Inferior parietal cortex (tissue), 1 donor: ENCODE results near the gene TRIM10.

Source experiments
- DNase-seq: peaks from one replicate; pipeline ENCODE4 v3.0.0-alpha.2; 2016; ENCODE audit errors: extremely low spot score

The TRIM10 gene, protein sequence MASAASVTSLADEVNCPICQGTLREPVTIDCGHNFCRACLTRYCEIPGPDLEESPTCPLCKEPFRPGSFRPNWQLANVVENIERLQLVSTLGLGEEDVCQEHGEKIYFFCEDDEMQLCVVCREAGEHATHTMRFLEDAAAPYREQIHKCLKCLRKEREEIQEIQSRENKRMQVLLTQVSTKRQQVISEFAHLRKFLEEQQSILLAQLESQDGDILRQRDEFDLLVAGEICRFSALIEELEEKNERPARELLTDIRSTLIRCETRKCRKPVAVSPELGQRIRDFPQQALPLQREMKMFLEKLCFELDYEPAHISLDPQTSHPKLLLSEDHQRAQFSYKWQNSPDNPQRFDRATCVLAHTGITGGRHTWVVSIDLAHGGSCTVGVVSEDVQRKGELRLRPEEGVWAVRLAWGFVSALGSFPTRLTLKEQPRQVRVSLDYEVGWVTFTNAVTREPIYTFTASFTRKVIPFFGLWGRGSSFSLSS

DNA sequence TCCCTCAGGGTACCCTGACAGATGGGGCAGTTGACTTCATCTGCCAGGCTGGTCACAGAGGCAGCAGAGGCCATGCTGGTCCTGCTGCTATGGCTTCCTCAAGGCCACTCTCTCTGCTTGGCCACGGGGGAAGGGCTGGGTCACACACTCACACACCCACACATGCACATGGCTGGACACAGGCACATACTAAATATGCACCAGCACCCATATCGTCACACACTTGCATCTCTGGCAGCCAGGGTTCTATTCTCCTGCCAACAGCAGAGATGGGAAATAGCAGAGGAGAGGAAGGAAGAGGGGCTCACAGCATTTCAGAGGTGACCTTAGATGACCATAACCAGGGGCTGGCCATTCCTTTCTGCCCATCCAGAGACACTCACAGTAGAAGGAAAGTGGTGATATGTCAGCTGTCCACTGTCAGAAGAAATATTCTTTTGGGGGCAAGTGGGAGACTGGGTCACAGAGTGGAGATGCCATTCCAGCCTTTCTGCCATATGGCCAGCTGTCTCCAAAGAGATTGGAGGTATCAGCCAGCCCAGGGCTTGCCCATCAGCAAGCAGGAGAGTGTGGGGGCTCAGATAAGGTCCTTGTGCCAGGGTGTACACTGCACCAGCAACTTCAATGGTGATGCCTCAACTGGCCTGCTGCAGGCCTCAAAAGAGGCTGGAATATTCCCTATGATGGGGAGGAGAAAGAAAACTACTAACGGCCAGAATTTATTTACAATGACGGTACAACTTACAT is at the start of gene TRIM10:
Gene TRIM10 (minus strand): TSS at position 427 of the 747 bp plus-strand sequence. CDS start 353 bp downstream, at position 74.
- DNase-seq: no peak

DNA sequence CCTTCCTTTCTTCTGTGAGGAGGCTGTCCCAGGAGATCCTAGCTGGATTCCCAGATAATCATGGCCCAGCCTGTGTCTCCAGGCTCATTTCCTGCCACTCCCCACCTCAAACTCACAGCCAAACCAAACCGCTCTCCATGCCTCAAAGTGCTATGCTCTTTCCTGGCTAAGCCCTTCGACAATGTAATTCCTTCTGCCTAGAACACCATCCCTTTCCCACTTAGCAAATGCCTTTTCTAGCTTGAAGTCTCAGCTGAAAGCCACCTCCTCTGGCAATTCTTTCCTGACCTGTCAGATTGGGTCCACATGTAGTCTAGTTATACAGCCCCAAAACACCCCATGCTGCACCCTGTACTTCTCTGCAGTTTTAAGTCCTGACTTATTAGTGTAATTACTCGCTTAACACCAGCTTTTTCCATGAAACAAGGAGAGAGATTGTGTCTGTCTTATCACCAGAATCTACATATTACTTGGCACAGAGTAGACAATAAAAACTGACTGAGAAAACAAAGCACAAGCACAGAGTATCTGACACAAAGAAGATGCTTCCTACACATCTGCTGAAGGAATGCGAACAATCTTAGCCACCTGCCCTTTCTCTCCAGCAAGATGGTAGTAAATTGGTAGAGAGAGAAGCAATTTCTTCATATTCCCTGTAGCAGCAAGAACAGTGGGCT is 46.7 kb upstream of the TRIM10 start:
- no peak for DNase-seq

DNA sequence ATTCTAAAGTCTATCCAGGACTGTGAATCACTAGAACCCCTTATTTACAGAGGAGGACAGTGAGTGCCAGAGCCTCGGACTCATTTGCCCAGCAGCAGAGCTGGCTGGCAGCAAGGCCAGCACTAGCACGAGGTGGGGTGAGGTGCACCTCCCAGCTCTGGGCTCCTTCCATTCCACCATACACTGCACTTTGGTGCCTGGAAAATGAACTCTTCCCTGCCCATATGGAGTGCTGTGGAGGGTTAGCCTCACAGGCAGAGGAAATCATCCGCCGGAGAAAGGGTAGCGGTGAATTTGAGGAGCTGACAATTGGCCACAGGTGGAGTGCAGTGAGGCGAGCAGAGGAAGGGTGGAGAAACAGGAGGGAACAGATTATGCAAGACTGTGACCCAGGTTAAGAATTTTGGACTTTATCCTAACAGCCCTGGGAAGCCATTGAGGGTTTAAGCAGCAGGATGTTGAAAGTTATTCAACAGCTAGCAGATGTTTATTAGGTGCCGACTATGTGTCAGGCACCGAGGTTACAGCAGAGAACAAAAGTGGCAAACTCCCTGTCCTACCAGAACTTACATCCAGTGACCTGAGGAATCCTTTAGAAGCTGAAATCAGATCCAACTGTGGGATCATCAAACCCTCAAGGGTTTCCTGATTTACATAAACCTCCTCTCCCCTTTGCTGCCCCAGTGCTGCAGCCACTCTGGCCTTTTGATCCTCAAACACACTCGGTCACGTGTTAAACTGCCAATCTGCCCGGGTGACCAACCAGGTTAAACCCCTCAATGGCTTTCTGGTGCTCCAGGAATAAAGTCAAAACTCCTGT is 46.0 kb upstream of the TRIM10 start:
- no peak for DNase-seq

DNA sequence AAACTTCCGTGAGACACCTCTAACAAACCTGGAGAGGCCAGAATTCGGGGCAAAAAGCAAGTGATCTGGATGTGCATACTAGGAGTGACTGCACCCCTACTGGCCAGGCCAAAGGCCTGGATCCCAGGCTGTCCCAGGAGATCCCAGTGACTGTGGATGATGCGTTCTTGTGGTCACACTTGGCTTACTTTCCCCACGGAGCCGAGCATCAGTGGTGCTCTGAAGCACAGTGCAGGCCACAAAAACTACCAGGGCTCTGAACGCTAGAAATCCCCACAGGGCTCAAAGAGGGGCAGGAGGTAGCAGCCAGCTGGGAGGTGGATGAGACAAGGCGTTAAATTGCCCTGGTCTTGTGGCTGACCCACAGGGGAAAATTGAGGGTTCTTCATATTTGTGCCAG is 45.1 kb upstream of the TRIM10 start:
- no peak for DNase-seq

DNA sequence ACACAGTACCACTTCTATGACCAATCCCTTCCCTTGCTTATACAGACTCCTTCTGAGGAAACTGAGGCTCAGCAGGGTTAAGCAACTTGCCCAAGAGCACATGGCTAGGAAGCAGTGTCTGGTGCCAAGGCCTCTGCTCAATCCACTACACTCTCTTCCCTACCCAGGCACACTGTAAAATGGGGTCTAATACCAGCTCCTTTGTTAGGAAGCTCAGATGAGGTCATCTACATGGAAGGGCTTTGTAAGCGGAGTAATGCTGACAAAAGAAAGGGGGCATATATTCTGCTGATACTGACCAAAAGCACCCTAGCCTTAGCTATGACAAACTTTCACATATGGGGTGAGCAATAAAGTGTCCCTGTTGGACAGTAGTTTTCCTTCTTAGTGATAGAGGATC is 43.1 kb upstream of the TRIM10 start:
- no peak for DNase-seq

DNA sequence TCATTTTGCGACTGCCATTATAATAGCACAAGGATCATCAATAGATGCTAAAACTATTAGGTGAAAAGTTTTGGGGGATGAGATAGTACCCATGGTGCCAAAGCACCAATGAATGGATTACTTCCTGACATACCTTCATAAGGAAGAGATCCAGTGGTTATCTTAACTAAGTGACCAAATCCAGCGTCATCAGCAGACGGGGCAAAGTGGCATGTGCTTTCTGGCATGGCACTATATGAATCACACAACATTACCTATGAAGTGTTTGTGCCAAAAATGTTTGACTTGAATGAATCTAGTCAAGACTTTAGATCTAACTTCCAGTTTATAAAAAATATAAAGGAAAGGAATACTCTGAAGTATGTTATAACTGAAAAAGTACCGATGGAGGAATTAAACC is 41.4 kb upstream of the TRIM10 start:
- DNase-seq: no peak

DNA sequence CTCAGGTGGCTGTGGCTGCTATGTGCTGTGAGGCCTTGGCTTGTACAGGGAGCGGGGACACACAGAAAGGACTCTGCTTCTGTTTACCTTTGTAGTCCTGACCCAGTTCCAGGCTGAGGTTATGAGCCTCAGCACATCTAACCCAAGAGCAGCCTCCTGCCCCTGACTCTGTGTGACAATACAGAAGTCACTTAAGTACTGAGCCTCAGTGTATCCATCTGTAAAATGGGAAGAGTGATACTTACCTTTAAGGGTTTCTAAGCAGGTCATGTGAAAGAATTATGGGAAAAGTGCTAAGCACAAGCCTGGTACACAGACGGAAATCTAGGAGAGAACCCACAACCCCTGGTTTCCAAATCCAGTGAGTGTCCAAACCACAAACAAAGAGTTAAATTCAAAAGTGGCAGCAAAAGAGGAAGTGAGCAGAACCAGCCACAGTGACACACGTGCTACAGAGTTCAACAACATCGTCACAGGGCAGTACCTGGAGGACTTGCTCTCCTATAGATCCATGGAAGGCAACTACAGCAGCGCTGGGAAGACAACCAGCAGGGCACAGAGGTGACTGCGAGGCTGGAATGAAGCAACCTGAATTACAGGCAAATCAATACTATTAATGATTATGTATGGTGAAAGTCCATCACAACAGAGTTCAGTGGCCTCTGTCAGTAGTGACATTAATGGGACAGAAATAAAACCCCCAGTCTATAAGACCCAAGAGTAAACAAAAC is 39.7 kb upstream of the TRIM10 start:
- no peak for DNase-seq

DNA sequence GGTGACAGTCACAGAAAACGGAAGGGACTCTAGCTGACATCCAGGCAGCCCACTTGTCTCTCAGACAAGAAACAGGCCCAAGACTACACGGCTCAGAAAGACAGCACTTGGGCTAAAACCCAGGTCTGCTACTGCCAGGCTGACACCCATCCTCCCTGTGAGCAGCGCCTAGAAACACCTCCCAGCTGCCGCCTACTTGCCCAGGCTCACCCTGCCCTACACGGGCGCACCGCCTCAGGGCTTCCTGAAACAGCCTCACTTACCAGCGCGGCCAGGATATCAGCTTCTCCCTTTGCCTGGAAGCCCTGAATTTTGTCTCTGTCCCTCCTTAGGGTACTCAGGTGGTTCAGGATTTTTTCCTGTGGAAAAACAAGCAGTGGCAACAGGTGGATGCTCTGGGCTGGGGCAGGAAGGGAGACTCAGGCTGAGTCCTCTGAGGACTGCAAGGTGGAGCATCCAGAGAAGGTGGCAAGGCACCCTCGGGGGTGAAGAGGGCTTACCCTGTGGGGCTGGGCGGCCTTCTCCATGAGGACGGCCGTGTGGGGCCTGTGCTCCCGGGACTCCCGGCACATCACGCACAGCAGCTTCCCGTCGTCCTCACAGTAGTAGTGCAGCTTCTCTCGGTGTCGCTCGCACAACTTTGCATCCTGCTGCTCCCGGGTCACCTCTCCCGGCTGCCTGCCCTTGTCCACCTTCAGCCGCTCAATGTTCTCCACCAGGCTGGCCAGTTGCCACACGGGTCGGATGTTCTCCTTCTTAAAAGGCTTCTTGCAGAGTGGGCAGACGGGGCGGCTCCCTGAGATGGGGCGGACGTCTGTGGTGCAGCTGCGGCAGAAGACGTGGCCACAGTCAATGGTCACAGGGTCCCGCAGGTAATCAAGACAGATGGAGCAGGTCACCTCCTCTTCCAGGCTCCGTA is 37.4 kb upstream of the TRIM10 start:
- no peak for DNase-seq

DNA sequence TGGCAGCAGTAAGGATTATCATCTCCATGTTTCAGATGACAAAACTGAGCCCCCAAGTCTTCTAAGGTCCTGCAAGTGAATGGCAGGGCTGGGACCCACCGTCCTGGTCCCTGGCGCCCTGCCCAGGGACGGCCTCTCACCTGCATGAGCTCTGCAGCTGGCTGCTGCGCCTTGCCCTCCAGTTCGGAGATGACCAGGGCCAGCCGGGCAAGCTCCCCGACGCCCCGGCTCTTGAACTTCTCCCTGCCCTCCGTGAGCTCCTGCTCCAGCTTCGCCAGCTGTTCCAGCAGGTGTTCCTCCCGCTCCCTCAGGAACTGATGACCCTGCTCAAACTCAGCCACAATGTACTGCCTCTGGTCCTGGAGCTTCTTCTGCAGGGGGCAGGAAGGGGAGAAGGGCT is 35.4 kb upstream of the TRIM10 start:
- no peak for DNase-seq

DNA sequence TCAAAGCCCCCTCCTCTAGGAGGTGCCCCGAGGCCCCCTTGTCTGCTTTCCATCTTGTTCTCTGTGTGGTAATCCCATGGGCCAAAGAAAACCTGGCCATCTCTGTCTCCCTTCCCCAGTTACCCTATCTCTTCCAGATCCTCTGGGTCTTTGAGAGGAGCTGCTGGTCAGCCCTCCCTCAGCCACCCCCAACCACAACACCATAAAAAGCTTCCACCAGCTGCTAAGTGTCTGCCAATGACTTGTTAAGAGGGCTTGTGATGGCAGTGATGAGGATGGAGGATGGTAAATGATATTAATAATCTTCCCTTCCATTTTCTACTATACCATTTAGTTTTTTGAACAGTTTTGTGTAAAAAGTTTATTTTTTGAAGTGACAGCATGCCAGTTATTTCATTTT is 34.9 kb upstream of the TRIM10 start:
- no peak for DNase-seq

DNA sequence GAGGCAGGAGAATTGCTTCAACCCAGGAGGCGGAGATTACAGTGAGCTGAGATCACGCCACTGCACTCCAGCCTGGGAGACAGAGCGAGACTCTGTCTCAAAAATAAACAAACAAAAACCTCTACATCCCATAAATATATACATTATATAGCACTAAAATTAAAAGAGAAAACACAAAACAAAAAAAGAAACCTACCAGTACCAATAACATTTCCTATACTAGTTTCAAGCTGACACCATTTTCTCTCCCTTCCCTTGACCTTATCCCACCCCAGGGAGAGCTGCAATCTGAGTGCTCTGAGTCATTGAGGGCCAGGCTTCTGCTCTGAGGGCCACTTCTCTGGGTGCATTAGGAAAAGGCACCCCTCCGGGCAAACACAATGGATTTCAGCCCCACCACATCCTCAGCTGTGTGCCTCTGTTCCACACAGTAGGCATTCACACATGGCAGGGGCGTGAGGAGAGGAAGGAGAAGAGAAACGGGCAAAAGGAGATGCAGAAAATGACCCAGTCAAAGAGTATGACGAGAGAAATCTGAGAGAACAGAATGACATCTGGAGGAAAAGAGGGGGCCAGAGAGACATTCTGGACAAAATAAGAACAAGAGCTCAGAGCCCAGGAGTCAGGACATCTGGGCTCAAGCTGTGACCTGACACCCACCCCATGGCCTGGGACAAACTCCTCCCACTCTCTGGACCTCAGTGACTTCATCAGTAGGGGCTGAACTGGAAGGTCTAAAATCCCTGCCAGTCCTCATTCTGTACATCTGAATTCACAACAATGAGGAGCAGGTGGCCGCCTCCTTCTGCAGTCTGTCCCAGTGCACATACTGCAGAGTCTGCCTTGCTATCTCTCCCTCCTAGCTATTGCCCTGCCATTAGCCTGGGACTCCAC is 34.0 kb upstream of the TRIM10 start:
- no peak for DNase-seq

DNA sequence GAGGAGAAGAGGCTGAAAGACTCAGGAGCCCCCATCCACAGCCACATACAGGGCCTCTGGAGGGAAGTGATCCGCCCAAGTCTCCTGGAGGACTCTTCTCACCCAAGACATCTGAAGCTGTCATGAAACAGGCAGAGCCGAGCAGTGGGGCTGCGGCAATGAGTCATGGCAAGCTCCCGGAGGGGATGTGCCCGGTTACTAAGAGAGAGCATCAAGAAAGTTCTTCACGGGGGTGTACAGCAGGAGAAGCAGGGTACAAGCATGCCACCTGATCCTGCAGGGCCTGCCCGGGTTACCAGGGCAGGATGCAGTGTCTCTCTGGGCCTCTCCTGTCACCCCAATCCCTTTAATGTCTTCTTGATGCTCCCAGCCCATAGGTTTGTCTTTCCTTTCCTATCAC is 31.1 kb upstream of the TRIM10 start:
- DNase-seq: no peak

DNA sequence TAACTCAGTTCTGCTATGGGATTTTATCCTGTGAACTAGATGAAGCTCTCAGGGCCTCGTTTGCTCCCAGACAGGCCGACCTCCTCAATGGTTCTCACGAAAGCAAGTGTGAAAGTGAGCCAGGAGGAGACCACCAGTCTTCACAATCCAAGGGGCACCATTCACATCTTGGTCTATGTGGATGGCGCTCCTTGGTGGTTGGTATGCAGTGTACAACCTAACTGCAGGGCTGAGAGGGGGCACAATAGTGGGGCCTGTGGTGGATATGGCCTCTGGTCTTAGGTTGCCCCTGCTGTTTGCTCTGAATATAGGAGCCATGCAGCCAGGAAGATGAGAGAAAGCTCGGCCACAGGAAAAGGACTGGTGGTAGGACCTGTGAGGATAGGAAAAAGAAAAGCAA is 27.5 kb upstream of the TRIM10 start:
- no peak for DNase-seq

DNA sequence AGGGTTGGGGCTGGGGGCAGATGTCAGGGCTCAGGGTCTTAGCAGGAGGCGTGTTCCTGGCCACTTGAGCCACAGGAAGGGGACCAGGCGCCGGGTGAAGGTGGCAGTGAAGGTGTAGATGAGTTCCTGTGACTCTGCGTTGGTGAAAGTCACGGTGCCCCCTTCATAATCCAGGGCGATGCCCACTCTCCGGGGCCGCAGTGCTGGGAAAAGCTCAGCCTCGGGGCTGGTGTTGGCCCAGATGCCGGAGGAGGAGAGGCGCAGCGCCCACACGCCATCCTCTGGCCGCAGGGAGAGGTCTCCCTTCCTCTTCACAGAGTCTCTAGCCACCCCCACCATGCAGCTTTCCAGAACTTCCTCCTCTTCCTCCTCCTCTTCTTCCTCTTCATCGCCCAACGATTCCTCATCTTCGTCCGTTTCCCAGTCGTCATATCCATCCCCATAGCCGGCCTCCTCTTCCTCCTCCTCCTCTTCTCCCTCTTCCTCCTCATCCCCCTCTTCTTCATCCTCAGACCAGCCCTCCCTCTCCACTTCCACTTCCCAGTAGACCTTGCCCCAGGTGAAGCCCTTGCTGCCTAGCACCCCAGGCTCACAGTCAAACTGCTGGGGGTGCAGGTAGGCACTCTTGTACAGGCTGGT is 25.0 kb upstream of the TRIM10 start:
- DNase-seq: no peak

DNA sequence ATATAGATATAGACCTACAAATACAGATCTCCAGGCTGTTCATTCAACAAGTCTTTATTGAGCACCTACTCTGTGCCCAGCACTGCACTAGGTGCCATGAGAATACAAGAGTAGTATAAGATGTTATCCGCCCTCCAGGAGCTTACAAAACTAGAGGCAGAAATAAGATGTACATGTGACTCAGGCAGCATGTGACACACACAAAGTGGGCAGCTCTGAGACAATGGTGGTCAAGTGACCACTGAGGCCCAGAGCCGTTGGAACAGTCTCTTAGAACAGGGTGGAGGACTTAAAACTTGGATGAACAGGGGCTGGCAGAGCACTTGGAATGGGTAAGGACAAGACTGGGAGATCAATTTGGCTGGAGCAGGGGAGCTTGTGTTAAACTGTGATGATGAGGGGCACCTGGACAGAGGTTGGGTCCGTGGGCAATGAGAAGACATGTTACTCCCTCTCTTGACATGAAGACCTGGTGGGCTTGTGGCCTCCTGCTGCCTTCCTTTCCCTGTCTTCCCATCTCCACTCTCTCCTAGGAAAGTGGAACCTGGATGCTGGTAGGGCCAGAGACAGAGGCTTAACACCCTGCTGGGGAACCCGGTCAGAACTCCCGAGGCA is 23.5 kb upstream of the TRIM10 start:
- DNase-seq: no peak

DNA sequence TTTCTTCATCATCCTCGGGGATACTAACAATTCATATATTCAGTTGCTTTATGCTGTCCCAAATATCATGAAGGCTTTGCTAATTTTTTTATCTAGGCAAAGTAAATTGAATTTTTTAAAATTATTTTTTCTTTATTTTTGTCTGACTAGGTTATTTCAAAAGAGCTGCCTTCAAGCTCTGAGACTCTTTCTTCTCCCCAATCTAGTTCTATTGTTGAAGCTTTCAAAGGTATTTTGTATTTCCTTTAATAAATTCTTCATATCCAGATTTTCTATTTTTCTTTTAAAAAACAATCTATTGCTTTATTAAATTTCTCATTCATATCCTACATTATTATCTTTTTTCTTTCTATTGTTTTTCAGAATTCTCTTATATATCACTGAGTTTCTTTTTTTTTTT is 19.1 kb upstream of the TRIM10 start:
- DNase-seq: no peak

DNA sequence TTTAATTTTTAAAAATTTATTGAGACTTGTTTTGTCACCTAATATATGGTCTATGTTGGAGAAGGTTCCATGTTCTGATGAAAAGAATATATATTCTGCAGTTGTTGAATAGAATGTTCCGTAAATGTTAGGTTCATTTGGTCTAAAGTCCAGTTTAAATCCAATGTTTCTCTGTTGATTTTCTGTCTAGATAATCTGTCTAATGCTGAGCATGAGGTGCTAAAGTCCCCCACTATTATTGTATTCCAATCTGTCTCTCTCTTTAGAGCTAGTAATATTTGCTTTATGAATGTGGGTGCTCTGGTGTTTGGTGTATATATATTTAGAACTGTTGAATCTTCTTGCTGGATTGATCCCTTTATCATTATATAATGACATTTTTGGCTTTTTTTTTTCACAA is 17.8 kb upstream of the TRIM10 start:
- no peak for DNase-seq

DNA sequence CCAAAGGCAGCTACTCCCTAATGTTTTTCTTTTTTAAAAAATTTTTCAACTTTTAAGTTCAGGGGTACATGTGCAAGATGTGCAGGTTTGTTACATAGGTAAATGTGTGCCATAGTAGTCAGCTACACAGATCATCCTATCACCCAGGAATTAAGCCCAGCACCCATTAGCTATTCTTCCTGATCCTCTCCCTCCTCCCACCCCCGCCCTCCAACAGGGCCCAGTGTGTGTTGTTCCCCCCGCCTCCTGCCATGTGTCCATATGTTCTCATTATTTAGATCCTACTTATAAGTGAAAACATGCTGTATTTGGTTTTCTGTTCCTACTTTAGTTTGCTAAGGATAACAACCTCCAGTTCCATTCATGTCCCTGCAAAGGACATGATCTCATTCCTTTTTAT is 14.8 kb upstream of the TRIM10 start:
- no peak for DNase-seq
